ENCODE results near the gene OR51B2. TPM values are rescaled to one million over a fixed set of nuclear protein-coding genes. Genes with fewer than 3 reads are reported as not detected.
"Not testable (repeated sequence)": the region's sequence is repeated elsewhere in the genome, so short reads cannot be mapped to it uniquely, and the experiment has no call there.

The OR51B2 gene
- total RNA-seq, 4 donors from 2014 or later: not detected

GRCh38 chr11:5348551-5349194 lies 24.6 kb upstream of the OR51B2 start:
- no peak overlapping the region for H3K4me3 ChIP-seq (ENCODE audit: low read depth, poor library complexity, severe bottlenecking)
- TF ChIP-seq CTCF (IDR thresholded peaks at IDR 0.05) (no peak), POLR2A (IDR thresholded peaks at IDR 0.05) (no peak)
- intact Hi-C loops (cut with DNase I; ENCODE audit: low total_unique reads): no loop called here
- DNase-seq (ENCODE audit: low spot score in 2 of 2): no peak
- WGBS, 2 donors: 39 to 42% methylated on average over 3 of the region's 3 CpGs

GRCh38 chr11:5345831-5346230 lies 21.7 kb upstream of the OR51B2 start:
- DNase-seq (ENCODE audit: low spot score in 2 of 2): no peak
- intact Hi-C loops (cut with DNase I; ENCODE audit: low total_unique reads): no loop called here
- 62 to 73% methylated on average over 3 of the region's 3 CpGs for WGBS, 2 donors
- TF ChIP-seq POLR2A (IDR thresholded peaks at IDR 0.05) (no peak), CTCF (IDR thresholded peaks at IDR 0.05) (no peak)
- no peak overlapping the region for H3K4me3 ChIP-seq (ENCODE audit: low read depth, poor library complexity, severe bottlenecking)

- no peak for TF ChIP-seq CTCF (IDR thresholded peaks at IDR 0.05)
- TF ChIP-seq POLR2A (IDR thresholded peaks at IDR 0.05): no peak
- no peak within 1 kb of the TSS for H3K4me3 ChIP-seq (ENCODE audit: low read depth, poor library complexity, severe bottlenecking)
- intact Hi-C loops (cut with DNase I; ENCODE audit: low total_unique reads): no loop called here
- 65 to 82% methylated on average over 6 of the region's 6 CpGs for WGBS, 2 donors
- no peak for DNase-seq (ENCODE audit: low spot score in 2 of 2)
These were observed 19.6 kb upstream of the OR51B2 start, which contains the start of gene OR51B5 for GRCh38 chr11:5343474-5344335. Gene OR51B5 (minus strand): TSS chr11:5343524. CDS start chr11:5343524, 0 bp downstream.

GRCh38 chr11:5339771-5340322 lies 15.8 kb upstream of the OR51B2 start:
- H3K4me3 ChIP-seq (ENCODE audit: low read depth, poor library complexity, severe bottlenecking): no peak overlapping the region
- 75 to 90% methylated on average over 1 of the region's 1 CpG for WGBS, 2 donors
- DNase-seq (ENCODE audit: low spot score in 2 of 2): no peak
- TF ChIP-seq POLR2A (IDR thresholded peaks at IDR 0.05) (no peak), CTCF (IDR thresholded peaks at IDR 0.05) (no peak)
- intact Hi-C loops (cut with DNase I; ENCODE audit: low total_unique reads): no loop called here

- WGBS, 2 donors: 53 to 73% methylated on average over 1 of the region's 1 CpG
- H3K4me3 ChIP-seq (ENCODE audit: low read depth, poor library complexity, severe bottlenecking); DNase-seq (ENCODE audit: low spot score in 2 of 2); intact Hi-C loops (cut with DNase I; ENCODE audit: low total_unique reads): not testable (repeated sequence)
These were observed 13.2 kb upstream of the OR51B2 start for GRCh38 chr11:5337253-5337652.

GRCh38 chr11:5336331-5336730 lies 12.2 kb upstream of the OR51B2 start:
- no peak for TF ChIP-seq POLR2A (IDR thresholded peaks at IDR 0.05)
- no peak for TF ChIP-seq CTCF (IDR thresholded peaks at IDR 0.05)
- intact Hi-C loops (cut with DNase I; ENCODE audit: low total_unique reads): no loop called here
- no peak for DNase-seq (ENCODE audit: low spot score in 2 of 2)
- no peak overlapping the region for H3K4me3 ChIP-seq (ENCODE audit: low read depth, poor library complexity, severe bottlenecking)
